Stimulated activated CD8-positive, alpha-beta memory T cell treated with anti-CD3 and anti-CD28 coated beads, Interleukin-2, amount 100 ng/mL, for 1 hour (primary cell): ENCODE results near the gene NUP50.
"Not testable (repeated sequence)": the region's sequence is repeated elsewhere in the genome, so short reads cannot be mapped to it uniquely, and the experiment has no call there.

Source experiments
- DNase-seq, 2 donors: peaks; one replicate each; pipeline ENCODE4 v3.0.0-alpha.2; 2020; ENCODE audit warnings: low read depth in 2 of 2

The NUP50 gene

DNA sequence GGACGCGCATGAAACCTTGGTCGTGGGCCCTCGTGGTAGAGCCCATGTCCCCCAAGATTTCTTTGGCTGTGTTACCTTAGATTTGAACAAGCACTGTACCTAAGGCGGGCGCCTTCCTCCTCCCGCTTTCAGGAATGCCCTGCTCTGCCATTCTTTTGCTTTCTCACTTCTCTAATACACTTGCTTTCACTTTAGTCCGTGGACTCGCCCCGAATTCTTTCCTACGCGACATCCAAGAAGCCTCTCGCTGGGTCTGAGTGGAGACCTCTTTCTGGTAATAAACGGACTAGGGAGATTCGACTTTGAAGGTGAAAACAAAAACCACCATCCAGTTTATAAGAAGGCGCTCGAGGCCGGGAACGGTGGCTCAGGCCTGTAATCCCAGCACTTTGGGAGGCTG lies 1.2 kb upstream of the NUP50 start:
- DNase-seq = no peak

GRCh38 chr22:45163099-45163450 lies 650 bp upstream of the NUP50 start:
- DNase-seq = no peak

- no peak for DNase-seq
These were observed 754 bp downstream of the NUP50 start for GRCh38 chr22:45164270-45165088.

DNA sequence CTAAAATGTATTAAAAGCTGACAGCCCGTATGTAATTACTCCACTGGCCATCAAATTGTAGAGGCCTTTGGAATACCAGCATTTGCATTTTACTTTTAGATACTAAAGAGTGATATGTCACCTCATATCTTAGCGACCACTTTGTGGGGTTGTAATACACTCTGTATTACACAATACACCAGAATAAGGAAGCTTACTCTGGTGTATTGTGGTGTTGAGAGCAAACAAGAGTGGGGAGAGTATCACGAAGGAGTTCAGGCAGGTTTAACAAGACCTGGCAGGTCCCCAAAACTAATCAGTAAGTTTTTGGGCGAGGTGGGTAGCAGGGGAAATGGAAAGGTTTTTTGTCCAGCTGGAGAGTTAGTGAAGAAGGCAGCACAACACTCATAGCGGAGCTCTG lies 3.2 kb downstream of the NUP50 start:
- no peak for DNase-seq

DNA sequence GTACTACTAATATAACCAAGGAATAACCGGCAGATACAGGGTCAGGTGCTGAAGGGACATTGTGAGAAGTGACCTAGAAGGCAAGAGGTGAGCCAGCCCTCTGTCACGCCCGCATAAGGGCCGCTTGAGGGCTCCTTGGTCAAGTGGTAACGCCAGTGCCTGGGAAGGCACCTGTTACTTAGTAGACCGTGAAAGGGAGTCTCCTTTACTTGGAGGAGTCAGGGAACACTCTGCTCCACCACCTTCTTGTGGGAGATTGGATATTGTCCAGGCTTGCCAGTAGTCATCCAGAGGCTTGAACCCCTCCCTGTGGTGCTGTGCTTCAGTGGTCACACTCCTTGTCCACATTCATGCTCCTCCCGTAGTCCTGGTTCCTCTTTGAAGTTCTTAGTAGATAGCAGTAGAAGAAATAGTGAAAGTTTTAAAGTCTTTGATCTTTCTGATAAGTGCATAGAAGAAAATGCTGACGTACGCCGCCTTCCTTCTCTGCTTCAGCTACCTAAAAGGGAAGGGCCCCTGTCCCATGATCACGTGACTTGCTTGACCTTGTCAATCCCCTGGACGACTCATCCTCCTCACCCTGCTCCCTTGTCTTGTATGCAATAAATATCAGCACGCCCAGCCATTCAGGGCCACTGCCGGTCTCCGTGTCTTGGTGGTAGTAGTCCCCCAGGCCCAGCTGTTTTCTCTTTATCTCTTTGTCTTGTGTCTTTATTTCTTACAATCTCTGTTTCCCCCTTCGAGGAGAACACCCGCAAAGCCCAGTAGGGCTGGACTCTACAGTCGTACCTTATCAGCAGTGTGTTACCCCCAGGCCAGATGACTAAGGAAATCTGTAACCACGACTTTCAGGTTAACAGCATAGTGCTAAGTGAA lies 6.1 kb downstream of the NUP50 start:
- DNase-seq = no peak

DNA sequence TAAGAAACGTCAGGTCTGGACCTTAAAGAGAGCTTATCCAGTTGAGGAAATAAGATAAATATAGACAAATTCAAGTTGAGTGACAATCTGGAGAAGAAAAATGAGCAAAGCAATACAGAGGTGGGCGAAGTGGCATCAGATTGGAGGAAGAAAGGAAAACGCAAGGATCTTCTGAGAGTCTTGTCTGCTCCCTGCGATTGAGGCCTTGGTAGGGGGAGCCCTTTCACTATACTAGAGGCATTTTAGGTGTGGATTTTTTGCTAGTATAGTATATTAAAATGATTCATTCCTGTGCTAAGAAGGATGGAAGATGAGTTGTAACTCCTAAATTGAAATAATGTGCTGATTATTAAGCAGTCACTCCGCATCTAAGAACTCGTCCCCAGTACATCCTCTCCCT lies 8.1 kb downstream of the NUP50 start:
- no peak for DNase-seq

DNA sequence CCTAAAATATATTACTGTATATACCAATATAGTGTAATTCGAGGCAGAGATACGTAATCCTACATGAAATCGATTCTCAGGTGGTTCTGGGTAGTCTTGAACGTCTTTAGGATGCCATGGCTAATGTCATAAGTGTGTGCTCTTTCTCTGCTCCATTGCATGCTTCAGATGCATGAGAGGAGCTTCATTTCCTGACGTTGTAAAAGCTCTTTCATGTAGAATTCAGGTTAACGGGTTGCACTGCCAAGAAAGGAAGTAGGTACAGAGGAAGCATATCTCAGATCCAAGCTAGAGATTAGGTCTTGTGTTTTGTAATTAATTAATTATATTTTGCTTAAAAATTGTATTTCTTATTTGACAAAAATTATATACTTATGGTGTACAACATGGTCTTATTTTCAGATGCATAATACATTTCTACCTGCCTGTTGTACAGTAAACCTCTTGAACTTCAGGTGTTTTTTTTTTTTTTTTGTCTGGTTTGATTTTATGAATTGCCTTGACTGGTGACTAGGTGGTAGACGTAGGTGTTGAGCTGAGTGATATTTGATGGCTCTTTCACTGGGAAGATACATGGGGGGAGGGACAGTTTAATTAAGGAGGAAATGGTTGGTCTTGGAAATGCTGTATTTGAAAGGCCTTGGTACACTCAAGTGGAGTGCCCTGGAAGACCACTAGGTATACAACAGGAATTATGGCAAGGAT lies 9.3 kb downstream of the NUP50 start:
- no peak for DNase-seq

DNA sequence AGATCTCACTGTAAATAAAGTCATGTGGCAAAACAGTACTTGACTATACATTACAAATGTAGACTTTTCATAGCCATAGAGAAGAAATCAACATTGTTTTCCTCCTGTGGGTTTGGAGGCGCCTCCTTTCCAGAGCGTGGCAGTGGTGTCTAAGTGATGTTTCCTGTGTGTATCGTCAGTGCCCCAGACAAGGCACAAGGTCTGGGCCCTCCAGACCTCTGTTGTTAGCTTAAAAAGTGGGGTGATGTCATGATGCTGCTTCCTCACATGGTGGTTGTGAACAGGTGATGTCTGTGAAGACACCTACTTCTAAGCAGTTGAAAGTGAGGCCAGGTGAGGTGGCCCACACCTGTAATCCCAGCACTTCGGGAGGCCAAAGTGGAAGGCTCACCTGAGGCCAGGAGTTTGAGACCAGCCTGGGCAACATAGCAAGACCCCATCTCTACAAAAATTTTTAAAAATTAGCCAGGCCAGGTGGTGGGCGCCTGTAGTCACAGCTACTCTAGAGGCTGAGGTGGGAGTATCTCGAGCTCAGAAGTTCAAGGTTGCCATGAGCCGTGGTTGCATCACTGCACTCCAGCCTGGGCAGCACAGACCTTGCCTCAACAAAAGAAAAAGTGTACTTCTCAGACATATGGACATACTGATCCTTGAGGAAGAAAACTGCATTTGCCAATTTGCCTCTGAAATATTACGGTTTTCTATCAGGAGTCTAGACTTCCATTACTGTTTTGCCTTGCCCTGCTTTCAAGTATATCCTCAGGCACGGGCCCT lies 15.7 kb downstream of the NUP50 start:
- DNase-seq = no peak

- DNase-seq = no peak
These were observed 16.5 kb downstream of the NUP50 start for GRCh38 chr22:45180146-45180679.

DNA sequence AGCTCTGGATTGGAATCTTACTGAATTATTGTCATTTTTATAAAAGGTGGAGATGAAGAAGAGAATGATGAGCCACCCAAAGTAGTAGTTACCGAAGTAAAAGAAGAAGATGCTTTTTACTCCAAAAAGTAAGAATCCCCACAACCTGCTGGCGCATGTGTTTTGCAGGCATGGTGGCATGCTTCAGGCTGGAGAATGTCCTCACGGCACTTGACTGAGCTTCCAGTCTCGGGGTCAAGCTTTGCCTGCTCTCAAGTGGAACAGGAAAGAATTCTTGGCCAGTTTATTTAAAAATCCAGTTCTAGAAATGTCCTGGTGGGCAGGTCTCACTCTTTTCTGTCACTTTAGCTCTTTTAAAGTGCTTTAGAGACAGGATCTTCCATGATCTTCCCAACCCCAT lies 17.5 kb downstream of the NUP50 start:
- no peak for DNase-seq

DNA sequence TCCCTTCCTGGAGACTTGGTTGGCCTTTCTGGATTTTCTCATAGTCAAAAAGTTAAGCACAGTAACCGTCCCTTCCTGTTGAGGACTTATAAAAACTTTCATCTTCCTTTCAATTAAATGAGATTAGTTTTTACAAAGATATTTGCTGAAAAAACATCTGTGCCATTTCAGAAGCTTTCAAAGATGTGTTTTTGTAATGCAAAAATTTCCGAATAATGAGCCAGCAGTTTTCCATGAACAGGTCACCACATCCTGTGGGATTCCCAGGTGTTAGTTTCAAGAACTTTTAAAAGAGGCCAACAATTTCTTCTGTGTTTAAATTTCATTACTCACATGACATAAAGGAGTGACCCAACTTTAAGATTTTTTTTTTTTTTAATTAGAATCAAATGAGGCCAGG lies 18.0 kb downstream of the NUP50 start:
- DNase-seq = no peak

- no peak for DNase-seq
These were observed 20.2 kb downstream of the NUP50 start for GRCh38 chr22:45183974-45184373.

DNA sequence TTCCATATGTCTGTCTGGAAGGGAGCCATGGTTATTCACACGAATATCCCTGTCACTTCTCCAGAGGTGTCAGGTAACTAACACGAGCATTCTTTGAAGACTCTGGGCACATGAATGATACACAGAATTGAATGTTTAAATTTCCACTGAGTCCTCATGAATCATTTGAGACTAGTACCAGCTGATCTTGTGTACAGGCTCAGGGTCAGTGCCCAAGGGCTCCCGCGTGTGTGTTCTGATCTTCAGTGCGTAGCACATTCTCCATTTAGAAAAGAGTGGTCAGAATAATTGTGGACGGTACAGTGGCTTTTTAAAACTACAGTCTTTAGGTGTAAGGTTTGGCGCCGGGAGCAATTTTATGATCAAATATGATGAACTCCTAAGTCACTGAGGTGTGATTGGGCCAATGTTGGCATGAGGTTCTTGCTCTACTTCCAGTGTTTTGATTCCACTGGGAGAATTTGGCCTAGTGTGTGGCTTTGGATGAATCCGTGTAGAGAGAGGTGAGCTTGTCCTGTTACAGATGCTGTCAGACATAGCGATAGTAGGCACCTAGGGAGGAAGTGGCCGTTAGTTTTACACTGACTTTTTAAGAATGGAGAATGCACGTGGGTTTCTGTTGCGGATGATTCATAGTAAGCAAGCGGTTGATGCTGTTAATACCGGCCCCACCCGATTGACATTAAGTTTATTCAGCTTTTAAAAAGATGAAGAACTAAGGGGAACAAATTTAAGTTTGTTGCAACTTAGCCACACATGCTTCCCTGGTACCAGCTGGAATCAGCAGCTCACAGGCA lies 22.2 kb downstream of the NUP50 start:
- no peak for DNase-seq

- DNase-seq = no peak
These were observed 24.2 kb downstream of the NUP50 start for GRCh38 chr22:45187891-45188290.

GRCh38 chr22:45188779-45189178 lies 25.1 kb downstream of the NUP50 start:
- no peak for DNase-seq

DNA sequence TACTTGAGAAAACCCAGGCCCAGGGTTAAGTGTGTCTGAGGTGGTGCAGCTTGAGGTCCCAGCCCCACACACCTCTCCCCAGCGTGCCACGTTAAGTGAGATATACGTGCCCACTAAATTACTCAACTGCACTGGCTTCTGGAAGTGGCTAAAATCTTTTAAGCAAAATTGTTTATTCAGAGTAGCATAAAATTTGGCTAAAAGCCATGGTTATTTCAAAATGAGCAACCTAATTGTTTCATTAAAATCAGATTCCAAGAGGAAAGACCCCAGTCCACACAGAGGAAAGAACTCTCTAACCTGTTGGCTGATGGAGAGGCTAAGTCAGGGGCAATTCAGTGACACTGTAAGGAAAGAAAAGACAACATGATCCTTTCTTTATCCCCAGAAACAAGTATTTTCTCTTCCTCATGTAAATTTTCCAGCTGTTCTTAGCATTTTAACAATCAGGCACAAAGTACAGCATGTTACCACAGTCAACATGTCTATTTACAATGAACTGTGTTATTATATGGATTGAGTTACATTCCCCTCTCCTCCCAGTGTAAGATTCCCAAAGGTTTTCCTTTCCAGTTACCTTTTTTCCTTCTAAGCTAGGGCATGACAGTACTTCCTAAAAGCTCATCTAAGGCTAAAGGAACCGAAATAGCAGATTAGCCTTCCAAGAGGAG lies 26.6 kb downstream of the NUP50 start:
- DNase-seq = no peak

DNA sequence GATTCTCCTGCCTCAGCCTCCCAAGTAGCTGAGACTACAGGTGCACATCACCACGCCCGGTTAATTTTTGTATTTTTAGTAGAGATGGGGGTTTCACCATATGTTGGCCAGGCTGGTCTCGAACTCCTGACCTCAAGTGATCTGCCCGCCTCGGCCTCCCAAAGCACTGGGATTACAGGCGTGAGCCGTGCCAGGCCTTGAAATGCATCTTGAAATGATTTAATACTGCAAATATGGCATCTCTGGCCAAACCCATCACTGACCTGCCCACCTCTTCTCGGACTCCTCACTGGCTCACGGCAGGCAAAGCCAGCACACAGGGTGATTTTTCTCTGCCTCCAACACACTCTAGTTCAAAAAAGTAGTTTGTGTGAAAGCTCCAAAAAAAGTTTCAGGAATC lies 28.0 kb downstream of the NUP50 start:
- DNase-seq = not testable (repeated sequence)

- DNase-seq = no peak
These were observed 29.0 kb downstream of the NUP50 start for GRCh38 chr22:45192701-45193187.

DNA sequence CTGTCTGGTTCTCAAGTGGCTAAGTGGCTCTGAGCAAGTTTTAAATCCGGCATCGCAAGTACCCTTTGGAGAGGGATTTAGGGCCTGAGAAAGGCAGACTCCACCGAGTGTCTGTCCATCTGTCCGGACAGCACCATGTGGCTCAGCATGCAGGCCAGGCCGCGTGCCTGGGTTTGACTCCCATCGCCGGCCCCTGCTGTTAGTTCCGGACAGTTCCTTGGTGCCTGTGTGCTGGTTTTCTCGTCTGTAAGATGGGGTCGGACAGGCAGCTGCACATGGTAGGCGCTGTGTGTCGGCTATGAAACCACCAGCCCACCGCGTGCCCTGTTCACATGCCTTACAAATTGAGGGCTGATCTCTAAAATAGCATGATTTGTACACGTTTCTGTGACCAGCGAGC lies 31.0 kb downstream of the NUP50 start:
- no peak for DNase-seq

GRCh38 chr22:45195616-45196015 lies 31.9 kb downstream of the NUP50 start:
- DNase-seq = no peak
